ENCODE data around the gene ACTC1.

The ACTC1 gene

DNA sequence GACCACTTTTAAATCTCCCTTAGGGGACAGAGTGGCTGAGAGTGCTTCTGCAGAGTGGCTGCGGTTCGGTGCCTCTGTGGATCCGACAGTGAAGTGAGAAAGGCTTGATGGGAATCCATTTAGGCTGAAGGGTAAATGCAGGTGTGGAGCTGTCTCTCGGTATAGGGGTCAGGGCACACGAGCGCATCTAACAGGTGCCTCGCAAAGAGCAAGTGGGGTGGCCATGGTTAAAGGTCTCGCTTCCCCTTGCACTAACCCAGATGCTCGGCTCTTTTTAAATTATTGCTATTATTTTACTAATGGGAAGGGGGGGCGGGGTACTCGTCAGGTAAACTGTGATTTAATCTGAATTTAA lies 40.0 kb downstream of the ACTC1 start:
- DNase-seq: no peak

DNA sequence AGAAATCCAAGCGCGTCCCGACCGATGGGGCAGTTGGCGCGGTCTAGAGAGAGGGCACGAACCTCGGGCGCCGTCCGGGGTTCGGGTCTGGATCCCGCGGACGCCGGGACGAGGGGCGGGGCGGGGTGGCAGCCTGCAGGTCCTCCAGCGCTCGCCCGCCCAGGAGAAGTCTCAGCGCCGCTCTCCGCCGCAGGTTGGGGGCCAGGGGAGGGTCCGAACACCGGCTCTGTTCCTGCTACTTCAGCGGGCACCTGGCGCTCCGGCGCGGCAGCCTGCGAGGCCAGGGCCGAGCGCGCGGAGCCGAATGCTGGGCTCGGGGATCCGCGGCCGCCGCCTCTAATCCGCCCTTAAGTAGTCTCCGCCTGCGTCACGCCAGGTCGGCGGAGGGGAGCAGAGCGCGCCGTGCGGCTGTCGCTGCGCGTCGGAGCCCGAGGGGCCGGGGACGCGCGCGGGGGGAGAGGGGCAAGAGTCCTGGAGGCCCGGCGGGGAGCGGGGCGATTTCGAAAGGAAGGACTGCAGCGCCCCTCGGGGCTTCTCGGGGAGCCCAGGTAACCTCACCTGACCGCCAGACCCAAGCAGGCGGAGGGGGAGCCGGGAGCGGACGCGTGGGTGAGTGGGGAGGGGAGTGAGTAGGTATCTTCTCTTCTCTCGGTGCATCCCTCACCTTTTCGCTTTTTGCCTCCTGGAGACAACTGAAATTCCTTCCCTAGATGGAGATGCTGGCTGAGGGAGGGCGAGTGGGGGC lies 40.5 kb downstream of the ACTC1 start, which contains the start of gene GJD2:
GJD2 (minus strand) TSS at position 325 of the 745 bp plus-strand sequence. CDS start 510 bp downstream, outside the sequence.
- no peak for DNase-seq

DNA sequence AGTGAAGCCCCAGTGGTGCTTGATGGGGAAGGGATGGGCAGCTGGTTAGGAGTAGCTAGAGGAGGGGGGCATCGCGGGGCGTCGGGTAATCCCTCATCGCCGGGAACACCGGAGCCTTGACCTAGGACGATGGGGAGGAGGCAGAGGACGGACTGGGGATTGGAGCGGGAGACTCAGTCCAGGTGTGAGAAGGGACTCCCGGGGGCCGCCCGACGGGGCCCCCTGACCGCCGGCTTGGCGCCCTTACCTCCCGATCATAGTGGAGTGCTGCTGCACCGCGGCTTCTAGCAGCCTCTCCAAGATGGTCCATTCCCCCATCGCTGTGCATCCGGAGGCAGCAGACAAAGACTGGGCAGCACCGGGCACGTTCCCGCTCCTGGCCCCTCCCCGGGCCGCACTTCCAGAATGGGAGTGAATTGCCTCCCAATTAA lies 41.2 kb downstream of the ACTC1 start:
- DNase-seq: no peak

DNA sequence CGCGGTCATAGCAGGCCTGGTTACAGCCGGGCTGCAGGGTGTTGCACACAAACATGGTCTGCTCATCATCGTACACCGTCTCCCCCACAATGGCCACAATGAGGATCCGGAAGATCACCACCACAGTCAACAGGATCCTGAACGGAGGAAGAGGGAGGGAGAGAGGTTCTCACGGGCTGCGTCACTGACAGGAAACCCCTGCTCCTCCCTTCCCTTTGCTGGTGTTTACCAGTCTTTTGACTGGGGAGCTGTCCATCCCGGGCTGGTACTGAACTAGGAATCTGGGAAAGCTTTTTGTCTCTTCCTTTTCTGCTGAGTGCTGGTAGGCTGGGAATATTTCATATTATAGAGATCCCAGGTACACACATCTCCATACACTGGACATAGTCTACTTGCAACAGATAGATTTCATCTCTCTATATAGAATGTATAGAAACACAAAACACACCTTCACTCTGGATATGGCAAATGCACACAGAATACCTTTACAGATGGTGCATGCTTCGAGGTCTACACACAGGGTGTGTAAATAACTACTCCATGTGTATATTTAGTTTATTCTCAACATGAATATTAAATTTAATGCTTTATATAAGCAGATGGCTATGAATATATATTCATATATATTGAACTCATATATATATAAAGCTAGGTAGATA lies 42.0 kb downstream of the ACTC1 start:
- DNase-seq: no peak

DNA sequence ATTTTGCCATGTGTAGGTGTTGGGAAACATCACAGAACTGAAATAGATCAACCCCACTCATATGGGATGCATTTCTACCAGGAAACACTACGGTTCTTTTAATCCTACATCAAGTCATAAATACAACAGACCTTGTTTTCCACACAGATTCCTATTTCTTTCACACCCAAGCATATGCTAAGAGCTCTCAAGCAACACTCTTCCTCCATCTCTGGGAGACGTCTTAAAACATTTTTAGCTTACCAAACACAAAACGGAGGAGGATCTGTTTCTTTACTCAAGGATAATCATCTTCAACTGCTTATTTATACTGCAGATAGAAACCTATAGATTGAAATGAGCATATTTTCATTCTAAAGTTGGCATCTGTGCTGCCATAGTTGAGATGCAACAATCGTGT lies 45.7 kb downstream of the ACTC1 start:
- no peak for DNase-seq
